IMR-90 (cell line): Measurements from ENCODE around the gene UQCRC2. TPM values are rescaled to one million over a fixed set of nuclear protein-coding genes. Genes with fewer than 3 reads are reported as not detected.

ENCODE experiments used
- ATAC-seq: fragments of 200-7000 bp; cut with Tn5 transposase; 2 replicates; pipeline ENCODE4 v1.9.1; 2020; ENCODE audit warnings: low read depth, mild to moderate bottlenecking, moderate library complexity
- BruUV-seq: library from RNA; stranded (reverse); fragments of 400-500 nt; replicated peaks from 2 replicates; lab custom pipeline; 2021; lab: Mats Ljungman, UMichigan
- CTCF ChIA-PET: fragments of 300-600 bp; formaldehyde crosslinking; extraction: SDS; loops from one replicate; lab custom pipeline; 2021; ENCODE audit warnings: antibody characterized with exemption; lab: Yijun Ruan, JAX
- POLR2A ChIA-PET: fragments of 300-600 bp; sonication (Branson Sonifier 250); formaldehyde crosslinking; loops from one replicate; lab custom pipeline; 2022; ENCODE audit warnings: antibody characterized with exemption; ENCODE audit not compliant: unreplicated experiment; lab: Charles Lee
- DNase-seq: peaks from one replicate; pipeline ENCODE4 v3.0.0; 2013
- H2AFZ ChIP-seq: replicated peaks from 2 replicates; pipeline ENCODE3; 2013; ENCODE audit warnings: low read length, mild to moderate bottlenecking; ENCODE audit not compliant: poor library complexity
- H2AK5ac ChIP-seq: 2 replicates; pipeline ENCODE4 v1.6.1; 2013; ENCODE audit warnings: low read depth, low read length, inconsistent platforms
- H2AK9ac ChIP-seq: replicated peaks from 2 replicates; pipeline ENCODE3; 2013; ENCODE audit warnings: mild to moderate bottlenecking, low read depth, low read length, moderate library complexity; ENCODE audit not compliant: poor library complexity
- H2BK120ac ChIP-seq: 2 replicates; pipeline ENCODE4 v1.6.1; 2013; ENCODE audit warnings: low read depth, low read length, inconsistent platforms
- H2BK15ac ChIP-seq: 3 replicates; pipeline ENCODE4 v1.6.1; 2013; ENCODE audit warnings: low read depth, low read length, inconsistent platforms
- H2BK20ac ChIP-seq: 2 replicates; pipeline ENCODE4 v1.6.1; 2013; ENCODE audit warnings: low read depth, mild to moderate bottlenecking, inconsistent platforms, low read length, moderate library complexity
- H2BK5ac ChIP-seq: 2 replicates; pipeline ENCODE4 v1.6.1; 2013; ENCODE audit warnings: mild to moderate bottlenecking, low read depth, low read length, inconsistent platforms; ENCODE audit not compliant: poor library complexity, severe bottlenecking
- H3K14ac ChIP-seq: replicated peaks from 2 replicates; pipeline ENCODE4 v1.6.1; 2013; ENCODE audit warnings: low read depth, low read length, inconsistent platforms
- H3K18ac ChIP-seq: 2 replicates; pipeline ENCODE4 v1.6.1; 2013; ENCODE audit warnings: low read depth, low read length, control low read depth
- H3K23ac ChIP-seq: 2 replicates; pipeline ENCODE4 v1.6.1; 2013; ENCODE audit warnings: low read depth, low read length, inconsistent platforms
- H3K27ac ChIP-seq: 2 replicates; pipeline ENCODE4 v1.5.1; 2013; ENCODE audit warnings: mild to moderate bottlenecking, control low read depth, low read length; ENCODE audit not compliant: insufficient read depth
- H3K27me3 ChIP-seq: 2 replicates; pipeline ENCODE4 v1.6.1; 2013; ENCODE audit warnings: low read length; ENCODE audit not compliant: control insufficient read depth, insufficient read depth
- H3K36me3 ChIP-seq: 2 replicates; pipeline ENCODE4 v1.6.1; 2013; ENCODE audit warnings: low read length, mixed read lengths; ENCODE audit not compliant: control insufficient read depth, insufficient read depth
- H3K4ac ChIP-seq: 2 replicates; pipeline ENCODE4 v1.6.1; 2013; ENCODE audit warnings: low read depth, low read length, inconsistent platforms
- H3K4me1 ChIP-seq: 2 replicates; pipeline ENCODE4 v1.6.1; 2013; ENCODE audit warnings: low read length, mixed read lengths; ENCODE audit not compliant: control insufficient read depth, insufficient read depth
- H3K4me2 ChIP-seq: 2 replicates; pipeline ENCODE4 v1.6.1; 2013; ENCODE audit warnings: low read depth, mild to moderate bottlenecking, control low read depth, low read length, moderate library complexity
- H3K4me3 ChIP-seq: 2 replicates; pipeline ENCODE4 v1.5.1; 2013; ENCODE audit warnings: low read depth, mild to moderate bottlenecking, control low read depth, low read length, moderate library complexity; ENCODE audit not compliant: insufficient read depth
- H3K56ac ChIP-seq: 2 replicates; pipeline ENCODE4 v1.6.1; 2013; ENCODE audit warnings: low read length, inconsistent platforms; ENCODE audit not compliant: insufficient read depth; ENCODE audit errors: extremely low read depth
- H3K79me1 ChIP-seq, 2 experiments: 2 replicates each; pipeline ENCODE4 v1.6.1; 2013; ENCODE audit warnings: low read length in 2 of 2, inconsistent platforms in 1 of 2, low read depth in 1 of 2
- H3K9ac ChIP-seq: 2 replicates; pipeline ENCODE4 v1.6.1; 2013; ENCODE audit warnings: low read depth, low read length, control low read depth
- H3K9me1 ChIP-seq: 2 replicates; pipeline ENCODE4 v1.6.1; 2013; ENCODE audit warnings: low read length, inconsistent platforms; ENCODE audit not compliant: insufficient read depth
- H3K9me3 ChIP-seq: 2 replicates; pipeline ENCODE4 v1.6.1; 2013; ENCODE audit warnings: low read length; ENCODE audit not compliant: control insufficient read depth, insufficient read depth
- H4K20me1 ChIP-seq: 2 replicates; pipeline ENCODE4 v1.6.1; 2013; ENCODE audit warnings: low read length, inconsistent platforms; ENCODE audit not compliant: insufficient read depth
- H4K5ac ChIP-seq: 2 replicates; pipeline ENCODE4 v1.6.1; 2013; ENCODE audit warnings: mild to moderate bottlenecking, low read depth, low read length, control low read depth
- H4K8ac ChIP-seq, 2 experiments: 2 replicates each; pipeline ENCODE4 v1.6.1; 2013; ENCODE audit warnings: low read depth in 2 of 2, low read length in 2 of 2, control low read depth in 1 of 2, inconsistent platforms in 1 of 2
- H4K91ac ChIP-seq: 2 replicates; pipeline ENCODE4 v1.6.1; 2013; ENCODE audit warnings: low read depth, low read length, inconsistent platforms; ENCODE audit not compliant: insufficient read depth
- CEBPB ChIP-seq: IDR thresholded peaks from 2 replicates; pipeline ENCODE4 v1.6.1; 2012; ENCODE audit warnings: low read depth, low read length, improper control_type of control experiment
- MAFK ChIP-seq: IDR thresholded peaks from 2 replicates; pipeline ENCODE4 v1.6.1; 2012; ENCODE audit warnings: low read depth, low read length, improper control_type of control experiment
- MAZ ChIP-seq: IDR thresholded peaks from 2 replicates; pipeline ENCODE4 v1.6.1; 2012; ENCODE audit warnings: low read depth, mild to moderate bottlenecking, low read length, improper control_type of control experiment, moderate library complexity, borderline replicate concordance
- MXI1 ChIP-seq: IDR thresholded peaks from 2 replicates; pipeline ENCODE4 v1.6.1; 2012; ENCODE audit warnings: low read depth, mild to moderate bottlenecking, low read length, moderate library complexity, borderline replicate concordance
- NFE2L2 ChIP-seq: fragments of 150-350 bp; IDR thresholded peaks from 2 replicates; pipeline ENCODE4 v1.6.1; 2016; ENCODE audit warnings: low read depth, mild to moderate bottlenecking, low read length
- SMC3 ChIP-seq: fragments of 150-350 bp; IDR thresholded peaks from 2 replicates; pipeline ENCODE4 v1.6.1; 2016; ENCODE audit warnings: low read depth, mild to moderate bottlenecking, antibody characterized with exemption, low read length, moderate library complexity
- WGBS, 2 experiments: methylation state at CpG; one replicate each; pipeline versions ENCODE4 v1.1.5 to v1.1.7; 2013; ENCODE audit warnings: missing lambda C conversion rate in 2 of 2; ENCODE audit not compliant: insufficient read length in 1 of 2; ENCODE audit errors: extremely low coverage in 2 of 2; 5-methylcytosine and 5-hydroxymethylcytosine counted together
- dilution Hi-C: fragments of 300-500 bp; cut with HindIII; formaldehyde crosslinking; loops from one replicate; pipeline ENCODE4 v1.14.3; 2018; ENCODE audit warnings: low sequenced_read_pairs; ENCODE audit not compliant: unreplicated experiment
- in situ Hi-C: fragments of 300-500 bp; cut with MboI; formaldehyde crosslinking; loops from 3 replicates; pipeline ENCODE4 v1.14.3; 2019; ENCODE audit warnings: low sequenced_read_pairs, inconsistent platforms, mixed read lengths
- intact Hi-C: fragments of 100-400 bp; cut with micrococcal nuclease; formaldehyde crosslinking; loops from 2 replicates; pipeline ENCODE4 v1.10.0; 2022
- polyA plus RNA-seq, 3 experiments: library from polyadenylated mRNA; depleted of rRNA; stranded (reverse); fragments of >200 nt; gene quantifications; 2 replicates each; pipeline ENCODE4 v1.2.3, GENCODE V29; 2012; ENCODE audit warnings: low replicate concordance in 1 of 3
- total RNA-seq: library from RNA; depleted of rRNA; stranded (reverse); fragments of >200 nt; gene quantifications from 2 replicates; pipeline ENCODE4 v1.2.3, GENCODE V29; 2012

Gene UQCRC2
- total and polyA plus RNA-seq, 2 of the 4 experiments (the other 2 are of a cell fraction) = 191 to 284 TPM

DNA sequence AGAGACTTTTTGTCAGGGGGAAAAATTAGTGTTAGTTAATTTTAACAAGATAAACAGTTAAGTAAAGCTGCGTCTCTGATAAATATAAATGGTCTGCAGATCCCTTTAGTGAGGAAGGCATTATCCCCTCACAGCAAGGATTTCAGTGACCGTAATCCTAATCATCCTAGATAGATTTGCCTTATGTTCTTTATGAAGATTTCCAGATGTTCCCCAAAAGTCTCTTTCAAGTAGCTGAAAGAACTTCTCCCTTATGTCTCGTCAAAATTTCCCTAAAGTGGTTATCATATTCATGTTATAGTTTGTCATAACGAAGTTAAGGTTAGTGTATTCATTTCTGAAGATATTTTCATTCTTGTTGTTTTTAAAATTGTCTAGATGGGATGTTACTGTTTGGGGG lies 60.3 kb downstream of the UQCRC2 start:
- DNase-seq (no peak), ATAC-seq (no peak)
- Histone ChIP-seq H2AK9ac (no peak overlapping the region), H4K91ac (no peak overlapping the region), H3K27me3 (no peaks in the 10 kb centered on the region), H3K23ac (no peak overlapping the region), H2BK5ac (no peak overlapping the region), H2BK120ac (no peak overlapping the region), H3K79me1 (peaks cover 10 to 65% of the 10 kb centered on the region in 2 experiments; a peak in 3 of 4 replicates), H2BK20ac (no peak overlapping the region), H2AFZ (no peak overlapping the region), H4K5ac (no peak overlapping the region), H3K9ac (no peak overlapping the region), H3K4me3 (no peak overlapping the region), H3K18ac (no peak overlapping the region), H3K9me1 (peaks cover 14% of the 10 kb centered on the region), H3K14ac (no peak overlapping the region), H3K4ac (no peak overlapping the region), H3K27ac (no peak overlapping the region), H2AK5ac (no peak overlapping the region), H3K9me3 (no peaks in the 10 kb centered on the region), H3K4me1 (peaks cover 6% of the 10 kb centered on the region; the same call in 1 of the 2 replicates), H4K20me1 (peaks cover 48% of the 10 kb centered on the region), H3K4me2 (no peak overlapping the region), H2BK15ac (no peak overlapping the region), H3K56ac (no peak overlapping the region), H4K8ac (no peak overlapping the region), H3K36me3 (no peaks in the 10 kb centered on the region; the same call in 1 of the 2 replicates)
- TF ChIP-seq NFE2L2 (no peak), SMC3 (no peak), CEBPB (no peak), MAZ (no peak), MXI1 (no peak), MAFK (no peak)
- BruUV-seq = no TSS peak
- intact Hi-C loops = no loop called here
- dilution Hi-C loops = no loop called here
- no CpG with 5 or more reads among the region's 4 CpGs for WGBS, 2 experiments
- ChIA-PET POLR2A (no interaction called here), CTCF (no interaction called here)
- in situ Hi-C loops = no loop called here
